Mammary epithelial cell (primary cell): Measurements from ENCODE around the gene TRABD2A.

ENCODE experiments used
- EZH2 ChIP-seq: IDR thresholded peaks from 2 replicates; pipeline ENCODE4 v1.6.1; 2012; ENCODE audit warnings: low read length, inconsistent platforms, borderline replicate concordance
- TF ChIP-seq, protein P1 (sequence below), 2 donors: IDR thresholded peaks in 1 of 2; conservative IDR thresholded peaks in 1 of 2; 2 replicates each; pipeline ENCODE4 v1.5.1; 2011 to 2012; ENCODE audit warnings: inconsistent platforms in 2 of 2, low read length in 2 of 2, mild to moderate bottlenecking in 2 of 2, control low read depth in 1 of 2, low read depth in 1 of 2; ENCODE audit not compliant: insufficient read depth in 1 of 2; ENCODE audit errors: extremely low read depth in 1 of 2

DNA sequence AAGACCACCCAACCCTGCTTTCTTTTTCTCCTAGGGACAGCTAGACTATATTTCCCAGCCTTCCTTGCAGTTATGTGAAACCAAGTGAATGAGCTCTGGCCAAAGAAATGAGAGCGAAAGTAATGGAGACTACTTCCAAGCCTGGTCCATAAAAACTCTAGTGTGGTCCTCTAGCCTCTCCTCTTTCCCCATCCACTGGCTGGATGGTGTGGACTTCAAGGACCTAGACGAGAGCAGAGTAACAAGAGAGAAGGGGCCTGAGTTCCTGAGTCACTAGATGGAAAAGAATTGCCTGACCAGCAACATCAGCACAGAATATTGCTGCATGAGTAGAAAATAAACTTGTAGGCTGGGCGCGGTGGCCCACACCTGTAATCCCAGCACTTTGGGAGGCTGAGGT is 21.6 kb upstream of the TRABD2A start:
- TF ChIP-seq, protein P1, sequence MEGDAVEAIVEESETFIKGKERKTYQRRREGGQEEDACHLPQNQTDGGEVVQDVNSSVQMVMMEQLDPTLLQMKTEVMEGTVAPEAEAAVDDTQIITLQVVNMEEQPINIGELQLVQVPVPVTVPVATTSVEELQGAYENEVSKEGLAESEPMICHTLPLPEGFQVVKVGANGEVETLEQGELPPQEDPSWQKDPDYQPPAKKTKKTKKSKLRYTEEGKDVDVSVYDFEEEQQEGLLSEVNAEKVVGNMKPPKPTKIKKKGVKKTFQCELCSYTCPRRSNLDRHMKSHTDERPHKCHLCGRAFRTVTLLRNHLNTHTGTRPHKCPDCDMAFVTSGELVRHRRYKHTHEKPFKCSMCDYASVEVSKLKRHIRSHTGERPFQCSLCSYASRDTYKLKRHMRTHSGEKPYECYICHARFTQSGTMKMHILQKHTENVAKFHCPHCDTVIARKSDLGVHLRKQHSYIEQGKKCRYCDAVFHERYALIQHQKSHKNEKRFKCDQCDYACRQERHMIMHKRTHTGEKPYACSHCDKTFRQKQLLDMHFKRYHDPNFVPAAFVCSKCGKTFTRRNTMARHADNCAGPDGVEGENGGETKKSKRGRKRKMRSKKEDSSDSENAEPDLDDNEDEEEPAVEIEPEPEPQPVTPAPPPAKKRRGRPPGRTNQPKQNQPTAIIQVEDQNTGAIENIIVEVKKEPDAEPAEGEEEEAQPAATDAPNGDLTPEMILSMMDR (conservative IDR thresholded peaks at IDR 0.05 in 1 of 2, IDR thresholded peaks at IDR 0.05 in 1 of 2; ENCODE audit: extremely low read depth in 1 of 2, insufficient read depth in 1 of 2, low read depth in 1 of 2, low read length in 2 of 2): no peak
- TF ChIP-seq EZH2: no peak
